GM18873 (cell line): ENCODE data around the gene PACS1.

ENCODE experiments used
- ATAC-seq: cut with Tn5 transposase; IDR thresholded peaks from one replicate; pipeline ENCODE4 v1.9.1; 2021; ENCODE audit warnings: mild to moderate bottlenecking, moderate library complexity, moderate number of reproducible peaks; ENCODE audit not compliant: unreplicated experiment, low FRiP score

Gene PACS1

DNA sequence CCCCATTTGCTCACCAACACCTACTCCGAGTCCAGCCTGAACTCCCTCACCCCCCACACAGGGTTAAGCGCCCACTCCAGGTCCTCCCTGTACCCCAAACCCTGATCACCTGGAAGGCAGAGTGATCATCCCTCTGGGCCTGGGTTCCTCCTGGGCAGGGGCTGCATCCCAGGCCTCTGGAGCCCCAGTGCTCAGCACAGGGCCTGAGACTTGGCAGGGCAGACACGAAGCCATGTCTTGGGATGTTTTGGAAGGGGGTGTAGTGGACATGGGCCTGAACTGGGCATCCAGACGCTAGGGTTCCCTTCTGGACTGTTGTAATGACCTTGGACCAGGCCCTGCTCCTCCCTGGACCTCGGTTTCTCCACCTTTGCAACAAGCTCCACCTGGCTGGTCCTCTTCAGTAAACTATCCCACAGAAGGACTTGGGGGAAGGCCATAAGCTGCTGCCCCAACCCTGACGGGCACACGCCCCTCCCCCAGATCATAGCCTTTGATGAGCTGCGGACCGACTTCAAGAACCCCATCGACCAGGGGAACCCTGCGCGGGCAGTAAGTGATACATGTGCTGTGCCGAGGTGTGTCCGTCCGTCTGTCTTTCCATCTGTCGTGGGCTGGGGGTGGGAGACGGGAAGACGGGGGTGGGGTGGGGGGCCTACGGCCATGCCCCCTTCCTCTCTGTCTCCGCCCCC is 211.8 kb downstream of the PACS1 start:
- ATAC-seq: no peak

DNA sequence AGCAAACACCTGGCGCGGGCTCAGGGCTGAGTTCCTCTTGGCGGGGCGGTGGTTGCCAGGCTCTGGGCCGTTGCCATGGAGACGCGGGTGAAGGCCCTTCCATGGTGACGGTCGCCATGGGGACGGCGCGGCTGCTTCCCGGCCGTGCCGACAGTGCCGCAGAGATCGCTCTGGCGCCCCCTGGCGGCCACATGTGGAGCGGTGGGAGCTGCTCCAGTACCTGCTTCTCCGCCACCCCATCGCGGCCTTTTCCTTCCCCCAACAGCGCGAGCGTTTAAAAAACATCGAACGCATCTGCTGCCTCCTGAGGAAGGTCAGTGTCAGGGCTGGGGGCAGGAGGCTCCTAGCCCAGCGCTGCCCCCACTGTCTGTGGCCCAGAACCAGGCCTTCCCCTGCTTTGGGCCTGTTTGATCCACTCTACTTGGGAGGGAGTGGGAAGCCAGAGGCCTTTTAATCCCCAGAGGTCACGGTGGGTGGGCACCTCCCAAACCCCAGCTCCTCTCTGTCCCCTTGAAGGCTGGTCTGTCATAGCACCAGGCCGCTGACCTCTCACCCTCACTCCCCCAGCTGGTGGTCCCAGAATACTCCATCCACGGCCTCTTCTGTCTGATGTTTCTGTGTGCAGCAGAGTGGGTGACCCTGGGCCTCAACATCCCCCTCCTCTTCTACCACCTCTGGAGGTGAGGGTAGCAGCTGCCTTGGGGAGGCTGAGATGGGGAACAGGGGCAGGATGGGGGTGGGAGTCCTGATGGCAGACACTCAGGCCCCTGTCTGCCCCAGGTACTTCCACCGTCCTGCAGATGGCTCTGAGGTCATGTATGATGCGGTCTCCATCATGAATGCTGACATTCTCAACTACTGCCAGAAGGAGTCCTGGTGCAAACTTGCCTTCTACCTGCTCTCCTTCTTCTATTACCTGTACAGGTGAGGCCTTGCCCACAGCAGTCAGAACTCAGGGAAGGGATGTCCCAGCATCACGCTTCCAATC is 212.7 kb downstream of the PACS1 start:
- ATAC-seq: peak; percentile 61

GRCh38 chr11:66283461-66284105 is 213.5 kb downstream of the PACS1 start:
- ATAC-seq: no peak

DNA sequence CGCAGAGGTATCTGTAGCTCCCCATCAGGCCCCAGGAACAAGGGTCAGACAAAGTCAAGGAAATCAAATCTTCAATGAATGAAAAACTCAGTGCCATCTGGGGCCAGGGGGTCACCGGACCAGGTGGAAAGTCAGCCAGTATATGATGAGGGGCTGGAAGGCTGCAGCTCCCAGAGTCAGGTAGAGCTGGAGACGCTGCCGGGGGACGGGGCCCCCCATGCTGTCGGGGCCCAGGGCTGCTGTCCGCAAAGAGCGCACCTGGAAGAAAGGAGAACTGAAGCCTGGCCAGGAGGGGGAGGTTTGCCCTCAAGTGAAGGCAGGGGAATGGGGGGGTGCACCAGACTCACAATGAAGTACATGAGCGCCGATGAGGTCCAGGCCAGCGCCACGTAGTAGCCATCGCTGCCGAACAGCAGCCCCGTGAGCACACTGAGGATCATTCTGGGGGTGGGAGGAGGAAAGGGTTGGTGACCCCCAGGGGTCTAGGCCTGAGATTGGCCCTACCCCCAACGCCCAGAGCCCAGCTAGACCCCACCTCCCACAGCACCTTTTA is 214.5 kb downstream of the PACS1 start:
- ATAC-seq: no peak

DNA sequence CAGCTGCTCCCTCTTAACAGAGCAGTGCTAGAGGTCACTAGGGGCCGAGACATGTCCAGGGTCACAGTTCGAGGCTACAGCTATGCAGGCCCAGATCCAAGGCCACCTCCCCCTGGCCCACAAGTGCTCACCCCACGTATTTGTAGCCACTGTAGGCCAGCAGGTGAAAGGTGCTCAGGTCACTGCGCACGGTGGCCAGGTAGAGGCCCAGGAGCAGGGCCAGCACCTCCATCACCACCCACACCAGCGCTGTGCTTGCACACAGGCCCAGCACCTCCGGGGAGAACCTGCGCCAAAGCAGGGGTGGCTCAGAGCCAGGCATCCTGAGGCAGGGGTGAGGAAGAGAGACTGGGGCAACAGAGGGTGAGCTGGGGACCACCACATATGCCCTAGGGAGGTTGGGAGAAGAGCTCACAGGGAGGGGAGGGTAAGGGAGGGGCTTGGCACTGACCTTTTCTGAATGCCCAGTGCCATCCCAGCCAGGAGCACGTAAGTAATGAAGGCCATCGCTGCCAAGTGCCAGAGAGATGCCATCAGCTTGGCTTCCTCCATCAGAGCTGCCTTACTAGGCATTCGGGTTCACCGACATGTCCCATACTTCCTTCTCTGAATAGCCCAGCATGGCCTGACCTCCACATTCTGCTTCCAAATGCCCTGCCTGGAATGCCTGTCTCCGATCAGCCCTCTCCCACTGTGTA is 215.3 kb downstream of the PACS1 start:
- ATAC-seq: no peak

GRCh38 chr11:66286699-66287098 is 216.6 kb downstream of the PACS1 start:
- ATAC-seq: no peak

- no peak for ATAC-seq
Measured at GRCh38 chr11:66287211-66287888, 217.3 kb downstream of the PACS1 start.

GRCh38 chr11:66287889-66288670 is 218.0 kb downstream of the PACS1 start:
- no peak for ATAC-seq

GRCh38 chr11:66288671-66289547 is 218.8 kb downstream of the PACS1 start, which contains the start of gene YIF1A:
YIF1A (minus strand) TSS chr11:66289143; CDS start chr11:66288985, 158 bp downstream.
- peak; percentile 93 for ATAC-seq

DNA sequence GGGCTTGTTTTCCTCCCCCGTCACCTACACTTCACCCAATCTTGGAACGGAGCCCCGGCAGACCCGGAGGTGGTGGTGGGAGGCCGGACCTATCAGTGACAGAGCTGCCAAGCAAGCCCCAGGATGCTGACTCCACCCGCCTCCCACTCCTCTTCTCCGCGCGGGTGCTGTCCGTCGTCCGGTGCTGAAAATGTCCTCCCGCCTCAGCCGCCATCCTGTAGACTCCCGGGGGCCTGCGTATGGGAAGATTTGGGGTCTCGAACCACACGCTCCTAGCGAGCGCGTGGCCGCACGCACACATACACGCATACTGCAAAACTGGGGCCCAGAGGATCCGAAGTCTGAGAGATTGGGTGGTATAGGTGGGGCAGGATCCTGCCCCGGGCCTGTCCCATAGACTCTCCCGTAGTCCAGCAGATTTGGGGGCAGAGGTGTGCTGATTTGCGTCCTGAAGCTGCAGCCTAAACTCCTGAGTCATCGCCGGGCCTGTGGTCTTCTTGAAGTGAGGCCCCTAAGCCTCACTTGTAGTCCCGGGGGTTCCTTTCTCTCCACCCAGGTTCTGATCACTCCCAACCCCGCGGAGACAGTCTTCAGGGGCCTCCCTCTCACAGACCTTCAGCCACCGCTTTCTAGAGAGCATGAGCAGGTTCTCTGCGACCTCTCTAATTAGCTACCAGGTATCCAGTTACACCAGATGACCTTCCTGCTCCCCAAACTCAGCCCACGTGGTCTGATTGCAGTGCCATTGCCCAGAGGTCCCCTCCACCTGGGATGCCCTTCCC is 219.7 kb downstream of the PACS1 start:
- peak; percentile 19 for ATAC-seq

- ATAC-seq: no peak
Measured at GRCh38 chr11:66290330-66290621, 220.2 kb downstream of the PACS1 start.

DNA sequence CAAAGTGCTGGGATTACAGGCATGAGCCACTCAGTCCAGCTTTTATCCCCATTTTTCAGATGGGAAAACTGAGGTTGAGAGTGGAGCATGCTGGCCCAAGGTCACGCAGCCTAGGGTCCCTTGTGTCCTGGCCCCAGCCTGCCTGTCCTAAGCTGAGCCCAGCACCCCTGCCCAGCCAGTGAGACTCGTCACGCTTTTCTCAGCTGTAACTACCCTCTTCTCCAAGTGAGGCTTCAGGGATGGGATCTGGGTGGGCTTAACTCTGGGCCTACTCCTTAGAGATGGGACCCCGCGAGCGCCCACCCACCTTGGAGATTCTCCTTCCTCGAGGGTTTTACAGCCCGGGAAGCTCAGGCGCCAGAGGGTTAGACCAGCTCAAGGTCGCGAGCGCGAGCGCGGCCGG is 221.2 kb downstream of the PACS1 start:
- ATAC-seq: no peak

DNA sequence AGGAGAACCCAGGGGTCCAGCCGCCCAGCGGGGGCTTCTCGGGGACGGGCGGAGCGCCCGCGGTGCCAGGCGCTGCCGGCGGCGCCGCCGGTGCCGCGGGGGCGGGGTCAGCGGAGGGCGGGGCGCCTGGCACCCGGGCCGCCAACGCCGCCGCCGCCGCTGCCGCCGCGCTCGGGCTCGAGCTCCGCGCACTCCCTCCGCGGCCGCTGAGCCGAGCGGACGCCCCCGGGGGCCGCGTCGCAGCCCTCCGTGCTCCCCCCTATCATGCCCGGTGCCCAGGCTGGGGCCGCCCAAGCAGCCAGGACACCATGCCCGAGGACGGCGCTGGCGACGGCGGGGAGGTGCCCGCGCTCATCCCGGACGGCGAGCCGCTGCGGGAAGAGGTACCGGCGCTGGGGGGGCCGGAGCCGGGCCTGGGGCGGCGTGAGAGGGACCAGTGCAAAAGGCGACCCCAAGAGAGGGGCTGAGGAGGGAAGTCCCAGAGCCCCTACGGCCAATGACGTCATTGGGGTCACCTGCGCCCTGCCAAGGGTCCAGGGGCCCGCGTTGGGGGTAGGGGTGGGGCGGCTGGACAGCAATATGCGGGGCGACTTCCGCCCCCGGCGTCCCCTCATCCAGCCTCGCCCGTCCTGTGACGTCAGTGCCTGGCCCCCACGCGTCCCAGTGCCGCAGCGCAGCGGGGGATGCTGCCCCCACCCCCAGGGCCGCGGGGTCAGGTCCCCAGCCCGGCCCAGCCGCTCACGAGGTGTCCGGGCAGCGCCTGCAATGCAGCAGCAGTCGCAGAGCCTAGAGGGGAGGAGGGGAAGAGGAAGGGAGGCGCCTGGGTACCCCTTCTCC is 221.9 kb downstream of the PACS1 start, which contains the start of gene TMEM151A:
TMEM151A (plus strand) TSS at position 189 of the 837 bp plus-strand sequence; CDS start at position 309, 120 bp downstream.
- no peak for ATAC-seq

GRCh38 chr11:66292543-66293332 is 222.7 kb downstream of the PACS1 start:
- ATAC-seq: no peak

DNA sequence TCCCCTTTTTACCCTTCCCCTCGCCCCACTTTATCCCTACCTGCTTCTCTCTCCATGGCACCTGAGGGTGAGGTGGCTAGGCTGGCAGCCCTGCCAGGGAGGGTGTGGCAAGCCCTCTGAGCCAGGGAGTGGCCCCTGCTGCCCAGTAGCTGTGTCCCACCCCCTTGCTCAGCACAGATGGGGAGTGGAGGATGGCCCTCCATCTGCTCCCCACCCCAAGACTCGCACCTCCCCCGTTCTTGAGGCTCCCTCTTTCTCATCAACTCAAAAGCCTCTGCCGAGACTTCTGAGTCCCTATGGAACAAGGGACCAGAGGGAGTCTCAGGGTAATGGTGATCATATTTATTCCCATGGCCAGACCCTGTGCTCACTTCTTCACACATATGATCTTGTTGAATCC is 223.3 kb downstream of the PACS1 start:
- ATAC-seq: no peak
